Activated CD4-positive, alpha-beta T cell treated with anti-CD3 and anti-CD28 coated beads, Interleukin-2, amount 50 U/mL, for 4 hours (primary cell): ENCODE results near the gene COX7A1.
"Not testable (repeated sequence)": the region's sequence is repeated elsewhere in the genome, so short reads cannot be mapped to it uniquely, and the experiment has no call there.

Experiments used
- DNase-seq, 2 experiments: peaks; one replicate each; pipeline ENCODE4 v3.0.0-alpha.2; 2020

The COX7A1 gene

GRCh38 chr19:36152352-36153091 is at the start of gene COX7A1:
Gene COX7A1 (minus strand): TSS chr19:36152447. CDS start chr19:36152407, 40 bp downstream.
- no peak for DNase-seq

GRCh38 chr19:36201684-36202083 is 49.4 kb upstream of the COX7A1 start:
- no peak for DNase-seq

GRCh38 chr19:36198119-36198518 is 45.9 kb upstream of the COX7A1 start:
- DNase-seq, result no peak

- no peak for DNase-seq
These were observed 44.0 kb upstream of the COX7A1 start for GRCh38 chr19:36196249-36196648.

DNA sequence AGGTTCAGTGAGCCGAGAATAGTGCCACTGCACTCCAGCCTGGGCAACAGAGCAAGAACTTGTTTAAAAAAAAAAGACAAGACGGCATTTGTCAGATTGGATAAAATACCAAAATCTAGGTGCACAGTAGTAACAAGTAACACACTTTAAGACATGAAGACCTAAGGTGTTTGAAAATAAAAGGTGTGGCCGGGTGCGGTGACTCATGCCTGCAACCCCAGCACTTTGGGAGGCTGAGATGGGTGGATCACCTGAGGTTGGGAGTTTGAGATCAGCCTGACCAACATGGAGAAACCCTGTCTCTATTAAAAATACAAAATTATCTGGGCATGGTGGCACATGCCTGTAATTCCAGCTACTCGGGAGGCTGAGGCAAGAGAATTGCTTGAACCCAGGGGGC is 34.5 kb upstream of the COX7A1 start:
- not testable (repeated sequence) for DNase-seq

GRCh38 chr19:36183245-36183628 is 31.0 kb upstream of the COX7A1 start:
- no peak for DNase-seq

DNA sequence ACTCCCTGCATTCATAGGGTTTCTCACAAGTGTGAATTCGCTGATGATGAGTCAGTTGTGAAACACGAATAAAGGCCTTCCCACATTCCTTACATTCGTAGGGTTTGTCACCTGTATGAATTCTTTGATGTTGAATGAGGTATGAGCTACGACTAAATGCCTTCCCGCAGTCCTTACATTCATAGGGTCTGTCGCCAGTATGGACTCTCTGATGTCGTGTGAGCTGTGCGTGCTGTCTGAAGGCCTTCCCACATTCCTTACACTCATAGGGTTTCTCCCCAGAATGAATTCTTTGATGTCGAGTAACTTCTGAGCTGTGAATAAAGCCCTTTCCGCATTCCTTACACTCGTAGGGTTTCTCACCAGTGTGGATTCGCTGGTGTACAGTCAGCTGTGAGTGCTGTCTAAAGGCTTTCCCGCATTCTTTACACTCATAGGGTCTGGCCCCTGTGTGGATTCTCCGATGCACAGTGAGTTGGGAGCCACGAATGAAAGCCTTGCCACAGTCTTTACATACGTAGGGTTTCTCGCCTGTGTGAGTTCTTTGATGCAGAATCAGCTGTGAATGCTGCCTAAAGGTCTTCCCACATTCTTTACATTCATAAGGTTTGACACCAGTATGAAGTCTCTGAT is 30.5 kb upstream of the COX7A1 start:
- no peak for DNase-seq

- DNase-seq, result not testable (repeated sequence)
These were observed 26.8 kb upstream of the COX7A1 start for GRCh38 chr19:36179077-36179476.

- DNase-seq, result not testable (repeated sequence)
These were observed 21.6 kb upstream of the COX7A1 start for GRCh38 chr19:36173846-36174245.

DNA sequence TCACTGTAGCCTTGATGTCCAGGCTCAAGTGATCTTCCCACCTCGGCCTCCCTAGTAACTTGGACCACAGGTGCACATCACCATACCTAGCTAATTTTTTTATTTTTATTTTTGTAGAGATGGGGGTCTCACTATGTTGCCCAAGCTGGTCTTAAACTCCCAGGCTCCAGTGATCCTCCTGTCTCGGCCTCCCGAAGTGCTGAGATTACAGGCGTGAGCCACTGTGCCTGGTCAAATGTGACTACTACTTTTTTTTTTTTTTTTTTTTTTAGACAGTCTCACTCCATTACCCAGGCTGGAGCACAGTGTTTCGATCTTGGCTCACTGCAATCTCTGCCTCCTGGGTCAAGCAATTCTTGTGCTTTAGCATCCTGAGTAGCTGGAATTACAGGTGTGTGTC is 20.6 kb upstream of the COX7A1 start:
- DNase-seq, result no peak

DNA sequence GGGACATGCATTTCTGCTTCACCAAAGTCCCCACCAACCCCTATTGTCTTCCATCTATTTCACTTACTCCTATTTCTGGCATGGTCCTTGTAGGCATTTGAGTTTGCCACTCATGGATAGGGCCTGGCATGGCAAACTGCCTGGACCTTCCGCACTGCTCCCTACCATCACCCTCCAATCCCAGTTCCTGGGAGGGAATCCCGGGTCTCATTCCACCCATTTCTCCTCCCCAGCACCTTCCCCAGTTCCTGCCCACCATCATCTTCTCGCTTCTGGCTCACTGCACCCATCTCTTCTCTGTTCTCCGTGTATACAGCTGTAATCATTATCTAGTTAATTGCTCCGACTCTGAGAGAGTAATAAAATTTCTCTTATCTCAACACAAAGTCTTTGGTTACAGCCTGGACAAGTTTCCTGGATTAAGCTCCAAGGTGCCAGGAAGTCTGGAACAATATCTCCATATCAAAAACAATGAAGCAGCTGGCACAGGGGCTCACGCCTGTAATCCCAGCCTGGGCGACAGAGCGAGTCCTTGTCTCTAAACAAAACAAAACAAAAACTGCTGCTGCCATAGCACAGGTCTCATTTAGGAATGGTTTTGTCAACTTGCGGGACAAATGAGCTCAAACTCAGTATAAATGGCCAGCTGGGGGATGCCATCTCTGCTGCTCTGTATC is 17.0 kb upstream of the COX7A1 start:
- no peak for DNase-seq

DNA sequence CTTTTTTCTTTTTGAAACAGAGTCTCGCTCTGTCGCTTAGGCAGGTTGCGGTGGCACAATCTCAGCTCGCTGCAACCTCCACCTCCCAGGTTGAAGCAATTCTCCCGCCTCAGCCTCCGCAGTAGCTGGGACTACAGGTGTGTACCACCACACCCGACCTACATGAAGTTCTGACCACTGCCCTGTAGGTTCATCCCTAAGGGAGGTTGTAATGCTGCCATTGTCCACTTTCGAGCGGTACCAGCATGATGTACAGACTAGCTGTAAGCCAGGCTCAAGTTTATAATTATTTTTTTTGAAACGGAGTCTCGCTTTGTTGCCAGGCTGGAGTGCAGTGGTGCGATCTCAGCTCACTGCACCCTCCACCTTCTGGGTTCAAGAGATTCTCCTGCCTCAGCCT is 11.6 kb upstream of the COX7A1 start:
- DNase-seq, result no peak

GRCh38 chr19:36160821-36161596 is 8.8 kb upstream of the COX7A1 start:
- no peak for DNase-seq

DNA sequence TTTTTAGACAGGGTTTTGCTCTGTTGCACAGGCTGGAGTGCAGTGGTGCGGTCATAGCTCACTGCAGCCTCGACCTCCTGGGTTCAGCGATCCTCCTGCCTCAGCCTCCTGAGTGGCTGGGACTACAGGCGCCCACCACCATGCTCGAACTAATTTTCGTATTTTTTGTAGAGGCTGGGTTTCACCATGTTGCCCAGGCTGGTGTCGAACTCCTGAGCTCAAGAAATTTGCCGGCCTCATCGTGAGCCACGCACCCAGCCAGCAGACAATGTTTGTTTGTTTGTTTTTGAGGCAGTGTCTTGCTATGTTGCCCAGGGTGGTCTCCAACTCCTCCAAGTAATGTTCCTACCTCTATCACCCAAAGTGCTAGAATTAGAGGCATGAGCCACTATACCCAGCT is 879 bp upstream of the COX7A1 start:
- DNase-seq, result no peak

DNA sequence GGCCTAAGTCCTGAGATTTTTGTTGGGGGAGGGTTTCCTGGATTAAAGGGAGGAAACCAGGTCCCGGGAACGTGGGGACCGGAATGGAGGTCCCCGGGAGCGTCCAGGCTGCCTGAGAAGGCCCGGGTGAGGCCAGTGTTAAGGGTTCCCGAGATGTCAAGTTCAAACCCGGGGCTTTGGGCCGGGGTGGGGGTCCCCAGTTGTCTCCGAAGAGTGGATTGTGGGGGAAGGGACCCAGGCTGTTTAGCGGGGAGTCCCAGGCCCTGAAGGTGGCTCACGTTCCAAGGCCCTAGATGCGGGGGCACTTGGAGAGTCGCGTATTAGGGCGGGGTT is 262 bp downstream of the COX7A1 start:
- no peak for DNase-seq

- DNase-seq, result no peak
These were observed 866 bp downstream of the COX7A1 start for GRCh38 chr19:36151144-36152018.

GRCh38 chr19:36150586-36150985 is 1.7 kb downstream of the COX7A1 start:
- no peak for DNase-seq

DNA sequence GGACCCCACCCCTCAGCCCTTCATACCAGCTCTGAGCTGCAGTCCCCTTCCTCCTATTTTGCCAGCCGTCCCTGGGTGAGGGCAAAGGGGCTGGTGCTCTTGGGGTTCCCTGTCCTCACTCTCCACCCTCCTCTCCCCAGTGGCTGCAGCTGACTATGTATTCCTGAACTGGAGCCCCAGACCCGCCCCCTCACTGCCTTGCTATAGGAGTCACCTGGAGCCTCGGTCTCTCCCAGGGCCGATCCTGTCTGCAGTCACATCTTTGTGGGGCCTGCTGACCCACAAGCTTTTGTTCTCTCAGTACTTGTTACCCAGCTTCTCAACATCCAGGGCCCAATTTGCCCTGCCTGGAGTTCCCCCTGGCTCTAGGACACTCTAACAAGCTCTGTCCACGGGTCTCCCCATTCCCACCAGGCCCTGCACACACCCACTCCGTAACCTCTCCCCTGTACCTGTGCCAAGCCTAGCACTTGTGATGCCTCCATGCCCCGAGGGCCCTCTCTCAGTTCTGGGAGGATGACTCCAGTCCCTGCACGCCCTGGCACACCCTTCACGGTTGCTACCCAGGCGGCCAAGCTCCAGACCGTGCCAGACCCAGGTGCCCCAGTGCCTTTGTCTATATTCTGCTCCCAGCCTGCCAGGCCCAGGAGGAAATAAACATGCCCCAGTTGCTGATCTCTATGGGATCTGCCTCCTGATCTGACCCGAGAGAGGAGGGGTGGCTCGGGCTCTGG is 2.4 kb downstream of the COX7A1 start:
- no peak for DNase-seq

DNA sequence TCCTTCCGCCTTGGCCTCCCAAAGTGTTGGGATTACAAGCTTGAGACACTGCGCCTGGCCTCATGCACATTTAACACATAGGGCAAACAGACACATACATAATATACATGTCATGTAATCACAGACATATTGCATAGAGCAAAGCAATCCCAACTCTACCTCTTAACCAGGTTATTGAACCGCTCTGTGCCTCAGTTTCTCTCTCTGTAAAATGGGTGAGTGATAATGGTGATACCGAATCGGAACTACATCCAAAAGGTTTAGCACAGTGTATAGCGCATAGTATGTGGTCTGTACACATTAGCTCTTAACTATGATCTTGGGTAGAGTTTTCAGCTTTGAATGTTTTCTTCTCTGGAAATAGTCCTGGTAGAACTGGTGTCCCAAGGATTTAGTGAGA is 7.6 kb downstream of the COX7A1 start:
- no peak for DNase-seq

DNA sequence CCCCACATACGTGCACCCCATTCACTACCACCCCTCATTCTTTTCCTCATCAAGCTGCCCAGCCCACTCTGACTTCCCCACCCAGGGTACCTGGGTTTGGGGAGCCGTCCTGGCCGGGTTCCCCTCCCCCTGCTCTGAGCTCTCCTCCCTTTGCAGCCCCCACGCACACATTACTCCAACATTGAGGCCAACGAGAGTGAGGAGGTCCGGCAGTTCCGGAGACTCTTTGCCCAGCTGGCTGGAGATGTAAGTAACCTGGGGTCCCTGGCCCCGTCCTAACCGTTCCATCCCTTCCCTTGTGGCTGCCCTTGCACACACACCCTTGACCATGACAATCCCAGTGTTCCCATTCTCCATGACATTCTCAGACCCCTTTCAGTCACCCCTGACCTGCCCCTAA is 9.8 kb downstream of the COX7A1 start:
- DNase-seq, result no peak

- DNase-seq, result no peak
These were observed 10.2 kb downstream of the COX7A1 start for GRCh38 chr19:36142046-36142445.
